Medulla oblongata (tissue), 1 donor: ENCODE measurements around the gene TBC1D10A.
A peak's percentile ranks its signal among the peaks of the same experiment; 100 is the strongest.

Experiments used
- DNase-seq: peaks from one replicate; pipeline ENCODE4 v3.0.0-alpha.2; 2015; ENCODE audit errors: extremely low spot score

Gene TBC1D10A

GRCh38 chr22:30301995-30302809, 24.5 kb downstream of the TBC1D10A start:
- DNase-seq = peak; percentile 71

GRCh38 chr22:30299322-30299721, 27.4 kb downstream of the TBC1D10A start:
- no peak for DNase-seq

DNA sequence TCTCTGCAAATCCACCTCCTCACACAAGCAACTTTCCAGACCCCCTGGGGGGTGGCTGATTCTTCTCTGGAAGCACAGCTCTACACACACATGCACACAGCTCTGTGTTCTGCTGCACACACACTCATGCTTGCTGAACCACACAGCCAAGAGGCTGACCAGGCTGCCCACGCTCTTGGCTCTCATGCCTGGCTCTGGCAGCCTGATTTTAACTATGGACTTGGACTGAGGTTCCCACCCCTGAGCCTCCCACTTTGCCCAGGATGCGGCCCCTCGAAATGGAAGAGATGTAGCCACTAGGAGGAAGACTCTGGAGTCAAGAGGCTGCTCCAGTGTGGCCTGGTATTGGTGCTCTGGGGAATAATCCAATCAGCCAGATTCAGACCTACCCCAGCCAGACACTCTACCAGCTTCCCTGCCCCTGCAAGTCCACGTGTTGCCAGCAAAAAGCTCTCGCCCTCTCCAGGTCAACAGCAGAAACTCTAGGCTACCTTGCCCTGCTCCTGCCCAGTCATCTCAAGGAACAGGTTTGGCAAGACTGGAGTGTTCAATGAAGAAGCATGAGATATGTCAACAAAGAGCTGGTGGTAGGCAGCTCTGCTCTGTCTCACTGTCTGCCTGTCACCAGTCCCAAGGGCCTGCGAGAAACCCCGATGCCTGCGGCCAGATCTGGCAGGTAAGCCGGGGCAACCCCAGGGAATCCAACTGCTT, 28.6 kb downstream of the TBC1D10A start:
- no peak for DNase-seq

DNA sequence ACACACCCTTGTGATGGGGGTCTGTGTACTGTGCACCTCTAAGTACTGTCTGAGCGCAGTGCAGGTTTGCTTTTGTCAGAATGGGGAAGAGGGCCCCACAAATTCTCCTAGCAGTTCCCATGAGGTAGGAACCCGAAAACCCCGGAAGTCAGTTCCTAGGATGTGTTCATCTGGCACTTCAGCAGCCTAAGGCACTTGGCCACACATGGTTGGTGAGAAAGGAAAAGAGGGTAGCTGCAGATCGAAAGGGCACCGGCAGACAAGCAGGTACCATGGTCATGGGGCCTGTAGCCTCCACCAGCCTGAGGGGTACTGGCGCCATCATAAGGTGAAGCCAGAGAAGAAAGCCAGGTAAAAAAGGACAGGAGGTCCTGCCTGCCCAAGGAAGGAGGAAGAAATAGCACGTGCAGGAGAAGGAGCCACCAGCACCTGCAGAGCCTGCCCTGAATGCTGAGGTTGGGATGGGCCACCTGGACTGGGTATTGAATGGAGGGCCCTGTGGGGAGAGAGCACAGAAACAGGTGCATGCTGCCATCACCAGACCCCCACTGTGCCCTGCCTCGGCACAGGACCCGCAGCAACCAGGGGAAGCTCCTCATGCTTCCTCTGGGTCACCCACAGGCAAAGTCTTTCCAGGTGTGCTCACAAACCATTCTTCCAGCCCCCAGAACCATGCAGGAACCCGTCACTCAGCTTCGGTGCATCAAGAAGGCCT, 29.3 kb downstream of the TBC1D10A start:
- no peak for DNase-seq

DNA sequence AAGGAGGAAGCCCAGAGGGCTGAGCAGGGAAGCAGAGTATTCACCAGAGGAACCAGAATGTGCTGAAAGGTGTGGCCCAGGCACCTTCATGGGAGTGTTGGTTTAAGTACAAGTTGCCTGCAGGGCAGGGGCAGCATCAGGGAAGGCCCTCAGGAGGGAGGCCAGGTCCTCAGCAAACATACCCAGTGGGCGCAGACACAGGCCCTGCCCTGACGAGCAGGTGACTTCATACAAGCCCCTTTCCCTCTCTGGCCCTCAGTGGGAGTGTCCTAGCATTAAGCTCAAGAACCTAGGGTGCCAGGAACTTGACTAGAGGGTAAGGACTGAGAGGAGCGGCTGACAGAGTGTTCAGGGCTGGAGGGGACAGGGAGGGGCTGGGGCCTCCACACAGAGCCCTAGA, 29.9 kb downstream of the TBC1D10A start:
- no peak for DNase-seq

- no peak for DNase-seq
These were observed 30.4 kb downstream of the TBC1D10A start for GRCh38 chr22:30296324-30296723.

- no peak for DNase-seq
These were observed 31.2 kb downstream of the TBC1D10A start for GRCh38 chr22:30295576-30295975.

- no peak for DNase-seq
These were observed 31.9 kb downstream of the TBC1D10A start for GRCh38 chr22:30294830-30295229.

GRCh38 chr22:30294066-30294465, 32.7 kb downstream of the TBC1D10A start:
- DNase-seq = no peak

GRCh38 chr22:30293026-30293425, 33.7 kb downstream of the TBC1D10A start:
- DNase-seq = no peak

DNA sequence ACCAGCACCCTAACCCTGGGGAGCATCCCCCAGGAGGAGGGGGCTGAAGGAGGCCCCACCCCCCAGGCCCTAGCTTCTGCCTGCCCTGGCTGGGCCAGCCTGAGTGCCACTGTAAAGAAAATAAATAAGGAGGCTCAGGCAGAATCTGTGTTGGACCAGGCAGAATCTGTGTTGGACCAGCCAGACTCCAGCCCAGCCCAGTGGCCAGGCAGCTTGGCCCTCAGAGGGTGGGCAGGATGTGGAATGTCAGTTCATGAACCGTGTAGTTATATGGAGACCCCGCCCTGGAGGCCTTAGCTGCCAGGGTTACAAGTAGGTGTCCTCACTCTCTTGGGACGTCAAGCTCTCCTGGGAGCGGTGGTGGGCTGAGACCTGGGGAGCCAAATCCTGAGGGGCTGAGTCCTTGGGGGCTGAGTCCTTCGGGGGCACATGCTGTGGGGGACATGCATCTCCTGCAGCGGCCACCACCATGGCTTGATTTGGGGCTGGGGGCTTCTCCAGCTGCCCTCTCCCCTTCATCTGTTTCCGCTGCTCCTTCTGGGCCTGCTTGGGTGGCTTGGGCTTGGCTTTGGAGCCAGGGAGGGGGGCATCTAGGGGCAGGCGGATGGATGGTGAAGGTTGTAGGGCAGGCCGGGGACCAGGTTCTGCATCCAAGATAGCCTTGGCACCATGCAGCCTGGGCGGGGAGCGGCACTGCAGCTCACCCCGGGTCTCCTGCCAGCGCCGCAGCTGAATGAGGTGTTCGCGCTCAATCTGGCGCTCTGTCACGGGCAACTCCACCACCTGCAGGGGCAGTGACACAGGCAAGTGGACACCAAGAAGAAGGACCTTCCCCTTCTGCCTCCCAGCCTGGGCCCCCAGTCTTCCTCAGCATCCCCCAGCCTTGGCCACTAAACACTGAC, 34.4 kb downstream of the TBC1D10A start:
- DNase-seq = no peak

DNA sequence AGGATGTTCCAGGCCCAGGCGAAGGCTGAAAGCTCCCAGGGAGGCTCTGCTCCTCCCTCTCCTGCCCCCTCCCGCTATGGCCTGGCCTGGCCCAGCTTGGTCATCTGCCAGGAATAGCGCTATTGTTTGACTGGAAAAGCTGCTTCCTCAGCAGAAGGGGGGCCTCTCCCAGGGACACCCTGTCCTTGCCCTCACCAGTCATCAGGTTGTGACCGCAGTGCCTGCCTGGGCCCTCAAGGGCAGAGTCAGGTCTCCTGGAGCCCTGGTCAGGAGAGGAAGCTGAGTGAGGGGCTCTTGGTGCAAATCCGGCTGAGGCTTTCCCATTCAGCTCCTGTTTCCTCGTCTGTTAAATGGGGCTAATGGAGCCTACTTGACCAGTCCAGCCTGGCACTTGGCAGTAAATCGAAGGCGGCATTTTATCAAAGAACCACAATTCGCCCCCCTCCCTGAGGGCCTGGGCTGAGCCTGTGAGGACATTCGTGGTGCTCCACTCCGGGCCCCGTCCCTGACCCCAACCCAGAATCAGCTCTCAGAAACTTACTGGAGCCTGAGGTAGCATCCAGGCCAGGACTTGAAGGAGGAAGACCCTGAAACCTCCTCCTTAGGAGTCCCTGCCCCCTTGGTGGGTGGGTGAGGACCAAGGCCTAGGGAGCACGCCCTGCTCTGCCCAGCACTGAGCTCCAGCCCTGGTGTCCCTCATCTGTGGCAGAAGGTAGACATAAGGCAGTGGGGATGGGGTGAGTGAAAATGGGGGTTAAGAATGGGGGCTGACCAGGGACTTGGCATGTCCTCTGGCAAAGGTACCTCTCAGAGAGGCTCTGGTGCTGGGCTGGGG, 35.5 kb downstream of the TBC1D10A start:
- DNase-seq = peak; percentile 87

- no peak for DNase-seq
These were observed 36.2 kb downstream of the TBC1D10A start for GRCh38 chr22:30290342-30291057.

DNA sequence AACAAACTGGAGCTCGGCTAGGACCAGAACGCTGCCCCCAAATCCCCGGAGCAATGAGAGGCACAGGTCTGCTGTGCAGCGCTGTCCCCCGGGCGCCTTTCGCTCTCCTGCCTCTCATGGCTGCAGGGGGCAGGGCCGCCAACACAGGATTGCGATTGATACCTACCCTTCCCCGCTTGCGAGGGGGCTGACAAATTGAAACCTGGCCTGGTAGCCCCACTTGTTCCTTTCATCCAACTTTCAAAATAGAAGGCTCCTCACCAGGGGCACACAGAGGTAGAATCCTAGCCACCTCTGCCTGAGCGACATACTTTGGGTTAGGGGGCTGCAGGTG, 36.8 kb downstream of the TBC1D10A start:
- DNase-seq = no peak

DNA sequence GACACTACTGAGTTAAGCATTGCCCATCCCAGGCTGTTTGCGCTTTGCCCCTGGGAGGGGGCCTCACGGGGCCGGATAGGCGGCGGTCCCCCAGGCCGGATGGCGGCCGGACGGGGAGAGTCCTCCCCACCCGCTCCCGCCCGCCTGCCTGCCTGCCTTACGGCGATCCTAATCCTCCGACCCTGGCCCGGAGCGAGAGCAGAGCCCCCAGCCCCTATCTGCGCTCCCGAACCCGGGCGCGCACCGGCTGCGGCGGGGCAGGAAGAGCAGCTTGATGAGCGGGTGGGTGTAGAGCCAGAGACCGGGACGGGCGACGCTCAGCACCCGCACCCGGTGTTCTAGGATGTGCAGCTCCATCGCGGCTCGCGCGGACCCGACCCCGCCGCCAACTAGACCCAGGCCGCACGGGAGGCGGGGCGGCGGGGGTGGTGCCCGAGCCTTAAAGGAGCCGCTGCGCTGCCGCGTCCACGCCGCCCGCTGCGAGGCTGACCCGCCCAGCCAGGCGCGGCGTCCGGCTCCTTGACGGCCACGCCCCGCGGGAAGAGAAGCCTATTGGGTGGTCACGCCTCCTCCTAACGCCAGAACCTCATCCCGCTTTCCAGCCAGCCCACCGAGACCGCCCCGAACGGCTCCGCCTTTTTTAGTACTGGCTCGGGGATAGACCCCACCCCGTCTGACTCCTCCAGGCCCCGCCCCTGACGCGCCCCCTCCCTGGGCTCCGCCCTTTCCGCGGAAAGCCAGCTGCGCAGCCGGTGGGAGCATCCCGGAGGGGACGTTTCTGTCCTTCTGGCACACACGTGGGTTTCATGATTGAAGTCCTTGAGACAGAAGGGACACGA, 37.4 kb downstream of the TBC1D10A start, which contains the start of gene CASTOR1:
Gene CASTOR1 (minus strand): TSS at position 365 of the 839 bp plus-strand sequence. CDS start 8 bp downstream, at position 357.
- peak; percentile 96 for DNase-seq

DNA sequence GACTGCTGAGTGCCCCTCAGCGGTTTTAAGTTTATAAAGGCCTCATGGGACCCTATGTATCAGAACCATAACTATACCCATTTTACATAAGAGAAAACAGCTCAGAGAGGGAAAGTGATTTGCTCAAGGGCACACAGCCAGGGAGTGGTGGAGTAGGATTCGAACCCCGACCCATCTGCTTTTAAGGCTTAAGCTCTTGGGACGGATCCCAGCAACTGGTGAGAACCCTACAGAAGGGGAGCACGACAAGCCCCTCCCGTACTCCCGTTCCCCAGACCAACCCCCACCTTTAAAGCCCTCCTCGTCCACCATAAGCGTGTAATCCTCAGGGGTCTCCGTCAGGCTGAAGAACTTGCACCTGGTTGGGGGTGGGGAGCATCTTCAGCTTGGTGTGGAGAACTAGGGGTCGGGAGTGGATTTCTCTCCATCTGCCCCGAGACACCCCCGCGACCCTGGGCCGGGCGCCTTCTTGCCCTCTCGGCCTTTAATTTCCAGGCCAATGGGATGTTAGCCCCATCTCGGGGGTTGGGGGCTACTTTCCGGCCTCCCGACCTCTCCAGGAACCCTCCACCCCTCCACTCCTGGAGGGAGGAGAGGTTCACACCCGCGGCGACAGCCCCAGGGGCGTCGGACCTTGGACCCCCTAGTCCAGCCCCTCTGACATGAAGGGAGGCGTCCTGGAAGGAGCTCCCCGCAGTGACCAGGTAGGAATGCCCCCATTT, 38.2 kb downstream of the TBC1D10A start:
- DNase-seq = no peak

DNA sequence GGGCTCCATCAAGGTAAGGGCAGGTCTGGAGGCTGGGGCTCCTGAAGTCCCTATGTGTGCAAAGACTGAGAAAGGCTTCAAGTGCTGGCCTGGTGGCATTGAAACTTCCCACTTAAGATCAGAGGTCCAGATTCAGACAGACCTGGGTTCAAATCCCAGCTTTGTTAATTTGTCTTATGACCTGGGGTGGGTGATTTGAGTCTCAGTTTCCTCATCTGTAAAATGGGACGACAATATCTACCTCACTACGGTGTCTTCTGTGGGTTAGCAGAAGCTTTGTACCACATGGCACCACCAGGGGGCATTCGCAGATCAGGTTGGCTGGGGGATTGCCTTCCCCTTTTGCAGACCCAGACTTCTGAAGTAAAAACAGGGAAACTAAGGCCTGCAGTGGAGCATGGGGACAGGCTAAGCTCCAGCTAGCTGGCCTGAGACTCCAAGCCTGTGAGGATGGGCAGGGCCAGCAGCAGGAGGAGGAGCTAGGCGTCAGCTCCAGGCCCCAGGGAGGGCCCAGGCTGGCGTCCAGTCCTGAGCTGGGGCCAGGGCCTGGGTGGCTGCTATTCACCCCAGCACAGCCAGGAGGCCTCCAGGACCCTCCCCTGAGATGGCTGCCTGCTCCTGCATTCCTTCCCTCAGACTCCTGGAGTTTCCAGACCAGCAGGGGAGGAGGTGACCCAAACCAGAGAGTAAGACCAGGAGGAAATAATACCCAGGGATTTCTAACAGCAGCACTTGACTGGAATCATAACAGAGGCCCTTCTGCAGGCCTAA, 38.9 kb downstream of the TBC1D10A start:
- peak; percentile 89 for DNase-seq
